Femur (tissue), 1 donor: Measurements from ENCODE around the gene CNTNAP4.
A peak's percentile ranks its signal among the peaks of the same experiment; 100 is the strongest.

Experiments
- DNase-seq: peaks from one replicate; pipeline ENCODE4 v3.0.0-alpha.2; 2017

The CNTNAP4 gene

GRCh38 chr16:76309639-76310335, 32.6 kb downstream of the CNTNAP4 start:
- DNase-seq, result no peak

GRCh38 chr16:76311260-76311659, 34.1 kb downstream of the CNTNAP4 start:
- DNase-seq, result no peak

- no peak for DNase-seq
These were observed 41.4 kb downstream of the CNTNAP4 start for GRCh38 chr16:76318565-76318964.

- DNase-seq, result no peak
These were observed 51.9 kb downstream of the CNTNAP4 start for GRCh38 chr16:76329106-76329505.

GRCh38 chr16:76335180-76335974, 58.2 kb downstream of the CNTNAP4 start:
- DNase-seq, result no peak

GRCh38 chr16:76336112-76336511, 58.9 kb downstream of the CNTNAP4 start:
- DNase-seq, result no peak

- DNase-seq, result no peak
These were observed 61.3 kb downstream of the CNTNAP4 start for GRCh38 chr16:76338472-76338871.

GRCh38 chr16:76343769-76344168, 66.6 kb downstream of the CNTNAP4 start:
- DNase-seq, result no peak

GRCh38 chr16:76345163-76345661, 68.0 kb downstream of the CNTNAP4 start:
- peak; percentile 18 for DNase-seq

GRCh38 chr16:76346210-76346609, 69.0 kb downstream of the CNTNAP4 start:
- no peak for DNase-seq

GRCh38 chr16:76351441-76351840, 74.2 kb downstream of the CNTNAP4 start:
- no peak for DNase-seq

GRCh38 chr16:76360404-76360803, 83.2 kb downstream of the CNTNAP4 start:
- DNase-seq, result no peak

GRCh38 chr16:76370344-76370743, 93.1 kb downstream of the CNTNAP4 start:
- DNase-seq, result no peak

GRCh38 chr16:76371441-76371840, 94.2 kb downstream of the CNTNAP4 start:
- no peak for DNase-seq

- DNase-seq, result no peak
These were observed 96.8 kb downstream of the CNTNAP4 start for GRCh38 chr16:76373998-76374397.

GRCh38 chr16:76376988-76377387, 99.8 kb downstream of the CNTNAP4 start:
- no peak for DNase-seq

GRCh38 chr16:76378020-76378419, 100.8 kb downstream of the CNTNAP4 start:
- no peak for DNase-seq

GRCh38 chr16:76381096-76381495, 103.9 kb downstream of the CNTNAP4 start:
- DNase-seq, result no peak

- no peak for DNase-seq
These were observed 108.5 kb downstream of the CNTNAP4 start for GRCh38 chr16:76385601-76386230.

- no peak for DNase-seq
These were observed 109.6 kb downstream of the CNTNAP4 start for GRCh38 chr16:76386784-76387183.

GRCh38 chr16:76387994-76388393, 110.8 kb downstream of the CNTNAP4 start:
- DNase-seq, result no peak

- DNase-seq, result no peak
These were observed 111.9 kb downstream of the CNTNAP4 start for GRCh38 chr16:76389126-76389525.

GRCh38 chr16:76390476-76390875, 113.3 kb downstream of the CNTNAP4 start:
- DNase-seq, result no peak

GRCh38 chr16:76396977-76397376, 119.8 kb downstream of the CNTNAP4 start:
- DNase-seq, result no peak
